ENCODE measurements around the gene TAX1BP1.

Gene TAX1BP1

DNA sequence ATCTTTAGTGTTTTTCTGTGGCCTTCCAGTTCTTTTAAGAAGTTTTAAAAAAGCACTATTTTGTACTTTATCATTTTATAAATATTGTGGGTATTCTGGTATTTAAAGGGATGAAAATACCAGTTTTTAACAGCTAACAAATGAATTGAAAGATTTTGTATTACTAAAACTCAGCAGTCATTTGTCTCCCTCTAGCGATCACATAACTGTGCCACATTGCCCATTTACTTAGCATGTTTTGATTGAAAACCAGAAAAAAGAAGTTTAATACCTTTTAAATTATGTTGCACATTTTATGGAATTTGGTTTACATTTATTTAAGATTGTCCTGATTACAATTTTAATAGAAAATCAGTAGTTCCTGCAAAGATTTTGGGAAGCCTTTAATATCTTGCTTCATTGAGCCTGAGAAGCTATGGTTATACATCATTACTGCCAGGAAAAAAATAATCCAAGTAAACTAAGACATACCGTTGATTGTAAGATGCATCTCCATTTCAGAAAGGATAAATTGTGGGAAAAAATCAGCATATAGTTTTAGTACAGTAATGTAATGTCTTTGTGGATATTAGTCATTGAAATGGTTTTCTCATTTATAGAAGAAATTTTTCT is 34.9 kb downstream of the TAX1BP1 start:
- Histone ChIP-seq H3K27me3 (replicated peaks; ENCODE audit: control insufficient read depth, insufficient read depth, low read length) (no peaks in the 10 kb centered on the region), H3K4me3 (replicated peaks; ENCODE audit: low read depth, low read length) (no peak overlapping the region), H3K36me3 (ENCODE audit: control insufficient read depth, insufficient read depth, low read length) (no peaks in the 10 kb centered on the region; the same call in 1 of the 2 replicates)
- no peak for DNase-seq (ENCODE audit: extremely low read depth, insufficient read length)
- TF ChIP-seq, protein P1, sequence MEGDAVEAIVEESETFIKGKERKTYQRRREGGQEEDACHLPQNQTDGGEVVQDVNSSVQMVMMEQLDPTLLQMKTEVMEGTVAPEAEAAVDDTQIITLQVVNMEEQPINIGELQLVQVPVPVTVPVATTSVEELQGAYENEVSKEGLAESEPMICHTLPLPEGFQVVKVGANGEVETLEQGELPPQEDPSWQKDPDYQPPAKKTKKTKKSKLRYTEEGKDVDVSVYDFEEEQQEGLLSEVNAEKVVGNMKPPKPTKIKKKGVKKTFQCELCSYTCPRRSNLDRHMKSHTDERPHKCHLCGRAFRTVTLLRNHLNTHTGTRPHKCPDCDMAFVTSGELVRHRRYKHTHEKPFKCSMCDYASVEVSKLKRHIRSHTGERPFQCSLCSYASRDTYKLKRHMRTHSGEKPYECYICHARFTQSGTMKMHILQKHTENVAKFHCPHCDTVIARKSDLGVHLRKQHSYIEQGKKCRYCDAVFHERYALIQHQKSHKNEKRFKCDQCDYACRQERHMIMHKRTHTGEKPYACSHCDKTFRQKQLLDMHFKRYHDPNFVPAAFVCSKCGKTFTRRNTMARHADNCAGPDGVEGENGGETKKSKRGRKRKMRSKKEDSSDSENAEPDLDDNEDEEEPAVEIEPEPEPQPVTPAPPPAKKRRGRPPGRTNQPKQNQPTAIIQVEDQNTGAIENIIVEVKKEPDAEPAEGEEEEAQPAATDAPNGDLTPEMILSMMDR (IDR thresholded peaks at IDR 0.05; ENCODE audit: insufficient read depth, low read length, poor library complexity, severe bottlenecking), result no peak

DNA sequence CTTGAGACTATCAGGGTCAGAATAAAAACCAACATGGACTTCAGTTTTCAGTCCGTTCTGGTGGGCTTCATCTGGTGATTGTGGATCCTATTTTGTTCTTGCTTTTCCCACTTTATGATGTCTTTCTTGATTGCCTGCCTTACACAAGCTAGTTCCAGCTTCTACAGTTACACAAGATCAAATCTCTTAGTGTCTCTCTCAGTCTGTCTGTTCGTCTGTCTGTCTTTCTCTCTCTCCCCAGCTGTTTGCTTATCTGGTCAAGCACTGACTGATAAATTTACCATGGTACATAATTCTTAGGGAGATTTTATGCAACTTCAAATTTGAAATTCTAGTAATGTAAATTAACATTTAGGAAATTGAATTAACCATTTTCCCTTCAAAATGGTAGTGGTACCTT is 35.8 kb downstream of the TAX1BP1 start:
- DNase-seq (ENCODE audit: extremely low read depth, insufficient read length), result no peak
- H3K4me3 ChIP-seq (replicated peaks; ENCODE audit: low read depth, low read length), result no peak overlapping the region
- no peaks in the 10 kb centered on the region; the same call in 1 of the 2 replicates for H3K36me3 ChIP-seq (ENCODE audit: control insufficient read depth, insufficient read depth, low read length)
- TF ChIP-seq, protein P1 (IDR thresholded peaks at IDR 0.05; ENCODE audit: insufficient read depth, low read length, poor library complexity, severe bottlenecking), result no peak
- H3K27me3 ChIP-seq (replicated peaks; ENCODE audit: control insufficient read depth, insufficient read depth, low read length), result no peaks in the 10 kb centered on the region

DNA sequence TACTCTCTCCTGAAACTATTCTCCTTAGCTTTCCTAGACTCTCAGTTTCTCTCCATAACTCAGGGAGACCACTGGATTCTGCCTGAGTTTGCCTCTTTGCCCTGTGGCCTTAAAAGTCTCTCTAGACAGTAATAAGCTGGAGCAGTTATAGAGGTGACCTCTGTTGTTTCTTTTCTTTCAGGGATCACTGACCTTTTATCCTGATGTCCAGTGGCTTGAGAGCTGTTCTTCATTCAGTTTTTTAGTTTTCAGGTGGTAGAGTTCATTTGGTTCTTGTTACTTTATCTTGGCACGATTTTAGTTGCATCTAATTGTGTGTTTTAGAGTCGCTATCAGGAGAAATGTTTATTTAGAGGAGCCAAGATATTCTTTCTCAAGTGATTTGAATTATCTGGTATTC is 37.7 kb downstream of the TAX1BP1 start:
- TF ChIP-seq, protein P1 (IDR thresholded peaks at IDR 0.05; ENCODE audit: insufficient read depth, low read length, poor library complexity, severe bottlenecking), result no peak

DNA sequence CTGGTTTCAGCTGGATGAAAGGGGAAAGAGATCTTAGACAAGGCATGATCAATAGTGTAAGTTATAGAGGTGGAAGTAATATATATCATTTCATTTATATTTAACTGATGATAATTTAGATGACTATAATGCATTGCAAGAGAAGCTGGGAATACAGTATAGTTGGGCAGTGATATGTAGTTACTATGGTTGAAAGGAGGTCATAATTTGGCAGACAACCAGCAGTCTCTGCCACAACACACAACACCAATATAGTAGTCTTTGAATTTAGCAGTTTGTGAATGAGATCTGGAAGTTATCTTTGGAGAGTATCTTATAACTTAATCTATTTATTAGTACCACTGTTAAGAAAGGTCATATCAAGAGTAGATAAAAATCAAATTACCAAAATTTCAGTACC is 39.9 kb downstream of the TAX1BP1 start:
- Histone ChIP-seq H3K4me3 (replicated peaks; ENCODE audit: low read depth, low read length) (no peak overlapping the region), H3K36me3 (ENCODE audit: control insufficient read depth, insufficient read depth, low read length) (no peaks in the 10 kb centered on the region; the same call in 1 of the 2 replicates), H3K27me3 (replicated peaks; ENCODE audit: control insufficient read depth, insufficient read depth, low read length) (no peaks in the 10 kb centered on the region)
- DNase-seq (ENCODE audit: extremely low read depth, insufficient read length), result no peak
- TF ChIP-seq, protein P1 (IDR thresholded peaks at IDR 0.05; ENCODE audit: insufficient read depth, low read length, poor library complexity, severe bottlenecking), result no peak

More for the DNA sequence above, 37.7 kb downstream of the TAX1BP1 start:
- Histone ChIP-seq H3K4me3 (replicated peaks; ENCODE audit: low read depth, low read length) (no peak overlapping the region), H3K36me3 (ENCODE audit: control insufficient read depth, insufficient read depth, low read length) (no peaks in the 10 kb centered on the region; the same call in 1 of the 2 replicates), H3K27me3 (replicated peaks; ENCODE audit: control insufficient read depth, insufficient read depth, low read length) (no peaks in the 10 kb centered on the region)
- DNase-seq (ENCODE audit: extremely low read depth, insufficient read length), result no peak

DNA sequence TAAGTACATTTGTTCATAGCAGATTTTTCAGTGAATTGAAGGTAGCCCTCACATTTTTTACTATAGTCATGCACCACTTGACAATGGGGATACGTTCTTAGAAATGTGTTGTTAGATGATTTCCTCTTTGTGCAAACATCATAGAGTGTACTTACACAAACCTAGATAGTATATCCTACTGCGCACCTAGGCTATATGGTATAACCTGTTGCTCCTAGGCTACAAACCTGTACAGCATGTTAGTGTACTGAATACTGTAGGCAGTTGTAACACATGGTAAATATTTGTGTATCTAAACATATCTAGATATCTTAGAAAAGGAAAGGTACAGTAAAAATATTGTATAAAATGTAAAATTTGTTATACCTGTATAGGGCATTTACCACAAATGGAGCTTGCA is 41.2 kb downstream of the TAX1BP1 start:
- H3K27me3 ChIP-seq (replicated peaks; ENCODE audit: control insufficient read depth, insufficient read depth, low read length), result no peaks in the 10 kb centered on the region
- DNase-seq (ENCODE audit: extremely low read depth, insufficient read length), result no peak
- no peak overlapping the region for H3K4me3 ChIP-seq (replicated peaks; ENCODE audit: low read depth, low read length)
- TF ChIP-seq, protein P1 (IDR thresholded peaks at IDR 0.05; ENCODE audit: insufficient read depth, low read length, poor library complexity, severe bottlenecking), result no peak
- H3K36me3 ChIP-seq (ENCODE audit: control insufficient read depth, insufficient read depth, low read length), result peaks cover 3% of the 10 kb centered on the region

DNA sequence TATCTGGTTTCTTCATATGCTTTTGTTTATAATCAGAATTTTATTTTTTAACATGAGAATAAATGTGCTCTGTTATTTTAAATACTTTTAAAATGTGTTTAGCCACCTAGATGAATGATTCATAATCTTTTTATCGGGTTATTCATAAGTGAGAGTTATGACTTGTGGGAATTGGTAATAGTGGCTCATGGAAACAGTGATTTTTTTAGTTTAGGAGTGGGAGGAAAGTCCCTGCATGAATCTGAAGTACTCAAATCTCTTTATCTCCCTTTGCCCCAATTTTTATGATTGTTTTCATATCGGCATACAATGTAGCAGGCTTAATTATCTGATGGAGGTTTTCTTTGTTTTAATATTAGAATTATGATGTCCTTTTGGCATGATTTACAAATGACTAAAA is 42.9 kb downstream of the TAX1BP1 start:
- Histone ChIP-seq H3K27me3 (replicated peaks; ENCODE audit: control insufficient read depth, insufficient read depth, low read length) (no peaks in the 10 kb centered on the region), H3K36me3 (ENCODE audit: control insufficient read depth, insufficient read depth, low read length) (peaks cover 3% of the 10 kb centered on the region), H3K4me3 (replicated peaks; ENCODE audit: low read depth, low read length) (no peak overlapping the region)
- DNase-seq (ENCODE audit: extremely low read depth, insufficient read length), result no peak
- TF ChIP-seq, protein P1 (IDR thresholded peaks at IDR 0.05; ENCODE audit: insufficient read depth, low read length, poor library complexity, severe bottlenecking), result no peak

Measured in GM06990 (cell line).